K562 (cell line): ENCODE results near the gene RNF31. TPM values are rescaled to one million over a fixed set of nuclear protein-coding genes. Genes with fewer than 3 reads are reported as not detected.

ENCODE experiments used
- ATAC-seq: fragments of 200-7000 bp; cut with Tn5 transposase; 3 replicates; pipeline ENCODE4 v1.9.1; 2020; ENCODE audit warnings: moderate library complexity
- BruUV-seq: library from RNA; stranded (reverse); fragments of 400-500 nt; replicated peaks from 2 replicates; lab custom pipeline; 2021; lab: Mats Ljungman, UMichigan
- CTCF ChIA-PET: fragments of 300-600 bp; formaldehyde crosslinking; extraction: SDS; loops from one replicate; lab custom pipeline; 2021; ENCODE audit warnings: low intra/inter-chr PET ratio; lab: Yijun Ruan, JAX
- POLR2A ChIA-PET: fragments of 300-600, 350-650 bp; sonication (Branson Sonifier 250); formaldehyde crosslinking; extraction: SDS; loops from one replicate; lab custom pipeline; 2021; ENCODE audit warnings: antibody characterized with exemption, inconsistent platforms; lab: Yijun Ruan, JAX
- DNase-seq, 4 experiments: peaks; one replicate each; pipeline versions ENCODE4 v3.0.0 to v3.0.0-alpha.2; 2011 to 2018; ENCODE audit warnings: low spot score in 3 of 4, mixed read lengths in 3 of 4; ENCODE audit errors: extremely low read depth in 1 of 4
- FAIRE-seq: peaks from 2 replicates; lab custom pipeline; 2011; peaks lifted over from hg19 to GRCh38; lab: Jason Lieb, UNC
- H2AFZ ChIP-seq: 2 replicates; pipeline ENCODE4 v1.6.0; 2011; ENCODE audit warnings: low read depth, low read length, control low read depth, inconsistent platforms
- H3K27ac ChIP-seq: fragments of 200-600 bp; 3 replicates; pipeline ENCODE4 v1.8.0; 2011; ENCODE audit warnings: low read depth, mild to moderate bottlenecking, control low read depth, inconsistent platforms, low read length, moderate library complexity, mixed read lengths; ENCODE audit errors: extremely low read depth
- H3K27me3 ChIP-seq, 2 experiments: fragments of 300-600 bp in 1 of 2; 2 replicates in 1 of 2; 3 replicates in 1 of 2; pipeline versions ENCODE4 v1.6.0 to v1.8.0; 2011; ENCODE audit warnings: inconsistent platforms in 2 of 2, low read length in 2 of 2, mild to moderate bottlenecking in 1 of 2, mixed read lengths in 1 of 2, moderate library complexity in 1 of 2; ENCODE audit not compliant: control insufficient read depth in 2 of 2, insufficient read depth in 2 of 2
- H3K36me3 ChIP-seq: fragments of 300-600 bp; 3 replicates; pipeline ENCODE4 v1.8.0; 2011; ENCODE audit warnings: mild to moderate bottlenecking, low read length, inconsistent platforms; ENCODE audit not compliant: control insufficient read depth, insufficient read depth
- H3K4me1 ChIP-seq, 2 experiments: fragments of 200-600 bp in 1 of 2; replicated peaks in 1 of 2; 2 replicates in 1 of 2; 3 replicates in 1 of 2; pipeline versions ENCODE4 v1.5.1 to v1.8.0; 2011; ENCODE audit warnings: inconsistent platforms in 2 of 2, low read length in 2 of 2, mild to moderate bottlenecking in 1 of 2, mixed read lengths in 1 of 2, moderate library complexity in 1 of 2; ENCODE audit not compliant: control insufficient read depth in 2 of 2, insufficient read depth in 2 of 2
- H3K4me2 ChIP-seq: 2 replicates; pipeline ENCODE4 v1.6.1; 2011; ENCODE audit warnings: low read length, control low read depth, inconsistent platforms, mixed read lengths; ENCODE audit not compliant: insufficient read depth
- H3K4me3 ChIP-seq: fragments of 200-600 bp; sonication (generic), shearing (Covaris generic); 2 replicates; pipeline ENCODE4 v1.5.1; 2016; ENCODE audit warnings: control low read depth, inconsistent platforms
- H3K79me2 ChIP-seq: fragments of 200-600 bp; 3 replicates; pipeline ENCODE4 v1.8.0; 2011; ENCODE audit warnings: low read length, inconsistent platforms; ENCODE audit not compliant: control insufficient read depth, insufficient read depth
- H3K9ac ChIP-seq, 2 experiments: 2 replicates each; pipeline versions ENCODE4 v1.6.0 to v1.6.1; 2011; ENCODE audit warnings: low read depth in 2 of 2, low read length in 2 of 2, control low read depth in 1 of 2, inconsistent platforms in 1 of 2, mild to moderate bottlenecking in 1 of 2, mixed read lengths in 1 of 2; ENCODE audit not compliant: insufficient read depth in 1 of 2
- H3K9me1 ChIP-seq: one replicate; pipeline ENCODE4 v1.6.0; 2011; ENCODE audit warnings: inconsistent platforms, mild to moderate bottlenecking, low read length, moderate library complexity; ENCODE audit not compliant: control insufficient read depth, insufficient read depth
- H3K9me3 ChIP-seq: replicated peaks from 2 replicates; pipeline ENCODE4 v1.5.1; 2011; ENCODE audit warnings: low read depth, low read length, inconsistent platforms; ENCODE audit not compliant: control insufficient read depth, insufficient read depth
- H4K20me1 ChIP-seq: replicated peaks from 2 replicates; pipeline ENCODE4 v1.6.1; 2011; ENCODE audit warnings: low read length, inconsistent platforms, mixed read lengths; ENCODE audit not compliant: control insufficient read depth, insufficient read depth
- WGBS: fragments of 100-300 bp; shearing (Covaris generic); methylation state at CpG from one replicate; pipeline ENCODE4 v1.1.6; 2016; ENCODE audit warnings: low coverage, mixed read lengths; ENCODE audit not compliant: insufficient coverage; ENCODE audit errors: missing lambda C conversion rate; 5-methylcytosine and 5-hydroxymethylcytosine counted together
- in situ Hi-C: fragments of 300-500 bp; cut with MboI; formaldehyde crosslinking; loops from 4 replicates; pipeline ENCODE4 v1.15.0; 2018; ENCODE audit warnings: inconsistent platforms, mixed read lengths
- intact Hi-C: fragments of 100-400 bp; cut with micrococcal nuclease; formaldehyde crosslinking; loops from 2 replicates; pipeline ENCODE4 v1.14.2; 2022
- polyA plus RNA-seq, 8 experiments: library from polyadenylated mRNA; depleted of rRNA in 4 of 8; stranded (reverse) in 5 of 8; unstranded in 3 of 8; fragments of >200 nt; fragmentation: Nextera tagmentation in 2 of 8; fragmentation: Illumina TruSeq in 1 of 8; extraction: Ambion mirVana in 2 of 8; extraction: Trizol in 1 of 8; gene quantifications; 2 replicates each; pipeline versions ENCODE4 v1.2.1 to v1.2.3, GENCODE V29; 2011 to 2014; ENCODE audit warnings: inconsistent platforms in 1 of 8, missing spikeins in 1 of 8
- total RNA-seq, 7 experiments: library from RNA; depleted of rRNA in 6 of 7; stranded (reverse); fragments of >200 nt in 6 of 7; fragmentation: Illumina TruSeq in 2 of 7; extraction: Trizol in 2 of 7; gene quantifications; 2 replicates each; pipeline versions ENCODE4 v1.2.1 to v1.2.3, GENCODE V29; 2011 to 2021; ENCODE audit warnings: low replicate concordance in 1 of 7
- TF ChIP-seq, protein P1 (sequence below): sonication (generic); formaldehyde crosslinking; IDR thresholded peaks from 2 replicates; pipeline ENCODE4 v1.8.0; 2022; ENCODE audit warnings: mild to moderate bottlenecking, low read depth, missing genetic modification reagents

Gene RNF31
- total and polyA plus RNA-seq, 9 of the 15 experiments (the other 6 are each of a cell fraction or from before 2014, with no cell fraction given), result 3.1 to 47.6 (median 19.1) TPM

DNA sequence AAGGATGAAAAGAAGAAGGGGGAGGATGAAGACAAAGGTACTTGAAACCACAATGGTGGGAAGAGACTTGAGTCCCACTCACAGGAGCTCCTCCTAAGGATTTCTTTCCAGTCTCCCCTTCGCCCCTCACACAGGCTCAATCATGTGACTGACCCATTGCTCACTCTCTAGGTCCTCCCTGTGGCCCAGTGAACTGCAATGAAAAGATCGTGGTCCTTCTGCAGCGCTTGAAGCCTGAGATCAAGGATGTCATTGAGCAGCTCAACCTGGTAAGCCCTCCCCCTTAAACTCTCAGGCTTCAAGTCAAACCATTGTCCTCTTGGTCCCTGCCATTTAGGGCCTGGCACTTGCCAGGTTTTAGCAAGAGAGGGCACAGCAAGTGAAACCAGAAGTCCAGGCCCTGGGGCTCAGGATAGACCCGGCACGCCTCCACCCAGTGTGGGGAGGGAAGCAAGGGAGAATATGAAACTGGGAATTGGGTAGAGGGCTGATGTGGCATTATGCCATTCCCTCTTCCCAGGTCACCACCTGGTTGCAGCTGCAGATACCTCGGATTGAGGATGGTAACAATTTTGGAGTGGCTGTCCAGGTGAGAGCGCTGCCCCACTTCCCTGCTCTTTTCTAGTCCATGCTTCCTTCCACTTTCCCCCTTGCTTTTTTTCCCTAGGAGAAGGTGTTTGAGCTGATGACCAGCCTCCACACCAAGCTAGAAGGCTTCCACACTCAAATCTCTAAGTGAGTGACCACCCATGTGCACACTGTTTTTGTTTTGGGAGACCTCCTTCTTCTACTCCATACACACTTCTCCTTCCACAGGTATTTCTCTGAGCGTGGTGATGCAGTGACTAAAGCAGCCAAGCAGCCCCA lies 9.5 kb upstream of the RNF31 start:
- Histone ChIP-seq H3K4me2 (no peak overlapping the region), H3K4me1 (peaks cover 13 to 36% of the 10 kb centered on the region in 2 experiments; a peak in 4 of 5 replicates)

More for the DNA sequence above, 9.5 kb upstream of the RNF31 start:
- no peak for DNase-seq
- H4K20me1 ChIP-seq, result no peaks in the 10 kb centered on the region; the same call in 1 of the 2 replicates
- H3K9me1 ChIP-seq, result no peaks in the 10 kb centered on the region
- ChIA-PET CTCF (no interaction called here), POLR2A (interaction anchor here (0.9 to 1.8 kb wide), 4 partner anchors 9 to 44 kb away, joined by 4 read pairs; partner anchors contain the start of genes DCAF11, NRL, PCK2 and PSME2)
- peaks cover 26% of the 10 kb centered on the region for H3K36me3 ChIP-seq
- no peak overlapping the region for H3K4me3 ChIP-seq
- no peaks in the 10 kb centered on the region for H3K9me3 ChIP-seq
- intact Hi-C loops, result no loop called here
- WGBS, result 72% methylated on average over 5 of the region's 8 CpGs
- 0 out of 4 replicates have a peak overlapping the region, but pooled peaks of 1 of the 2 experiments have one; percentile 42 for H3K9ac ChIP-seq
- no peak for FAIRE-seq
- no peak overlapping the region for H2AFZ ChIP-seq
- BruUV-seq, result TSS peak; percentile 67
- in situ Hi-C loops, result no loop called here
- TF ChIP-seq, protein P1, sequence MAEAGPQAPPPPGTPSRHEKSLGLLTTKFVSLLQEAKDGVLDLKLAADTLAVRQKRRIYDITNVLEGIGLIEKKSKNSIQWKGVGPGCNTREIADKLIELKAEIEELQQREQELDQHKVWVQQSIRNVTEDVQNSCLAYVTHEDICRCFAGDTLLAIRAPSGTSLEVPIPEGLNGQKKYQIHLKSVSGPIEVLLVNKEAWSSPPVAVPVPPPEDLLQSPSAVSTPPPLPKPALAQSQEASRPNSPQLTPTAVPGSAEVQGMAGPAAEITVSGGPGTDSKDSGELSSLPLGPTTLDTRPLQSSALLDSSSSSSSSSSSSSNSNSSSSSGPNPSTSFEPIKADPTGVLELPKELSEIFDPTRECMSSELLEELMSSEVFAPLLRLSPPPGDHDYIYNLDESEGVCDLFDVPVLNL (CRISPR knock-in tag), result no peak
- ATAC-seq, result no peak
- H3K27ac ChIP-seq, result no peak overlapping the region
- peaks cover 20% of the 10 kb centered on the region for H3K79me2 ChIP-seq
- H3K27me3 ChIP-seq, result no peaks in the 10 kb centered on the region
